ENCODE results near the gene ABHD6. TPM values are rescaled to one million over a fixed set of nuclear protein-coding genes. Genes with fewer than 3 reads are reported as not detected.

Gene ABHD6
- total and polyA plus RNA-seq, 9 of the 15 experiments (the other 6 are each of a cell fraction or from before 2014, with no cell fraction given) = 0.53 to 3.6 (median 2.5) TPM

DNA sequence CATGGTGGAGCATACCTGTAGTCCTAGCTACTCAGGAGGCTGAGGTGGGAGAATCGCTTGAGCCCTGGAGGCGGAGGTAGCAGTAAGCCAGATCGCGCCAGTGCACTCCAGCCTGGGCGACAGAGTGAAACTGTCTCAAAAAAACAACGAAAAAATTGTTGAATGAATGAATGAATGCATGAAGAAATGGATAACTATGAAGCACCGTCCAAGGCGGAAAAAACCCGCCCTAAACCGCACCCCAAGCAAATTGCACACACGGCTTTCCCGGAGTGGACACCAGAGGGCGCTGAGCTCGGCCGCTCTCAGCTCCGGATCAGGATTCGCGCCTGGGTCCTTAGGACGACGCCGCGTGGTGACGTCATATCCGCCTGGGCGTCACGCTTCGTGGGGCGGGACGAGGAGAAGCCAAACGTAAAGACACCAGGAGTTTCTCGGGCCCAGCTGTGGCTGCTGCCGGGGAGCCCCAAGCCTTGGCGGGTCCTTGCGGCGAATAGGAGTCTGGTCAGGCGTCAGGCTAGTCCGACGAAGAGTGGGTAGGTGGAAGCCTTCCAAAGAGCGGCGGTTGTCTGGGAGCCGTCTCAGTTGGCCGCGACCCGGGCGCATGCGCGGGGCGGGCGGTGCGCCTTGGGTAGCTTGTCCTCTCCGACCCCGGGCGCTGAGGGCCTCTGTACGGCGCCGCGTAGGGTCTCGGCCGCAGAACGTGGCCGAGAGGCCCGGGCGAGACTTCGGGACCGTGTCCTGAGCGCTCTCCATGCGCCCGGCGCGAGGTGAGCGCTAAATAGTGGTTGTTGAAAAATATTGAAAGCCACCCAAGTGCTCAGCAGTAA lies 68.5 kb downstream of the ABHD6 start, which contains the start of the genes HTD2 and RPP14 (continued):
- TF ChIP-seq, protein P1, sequence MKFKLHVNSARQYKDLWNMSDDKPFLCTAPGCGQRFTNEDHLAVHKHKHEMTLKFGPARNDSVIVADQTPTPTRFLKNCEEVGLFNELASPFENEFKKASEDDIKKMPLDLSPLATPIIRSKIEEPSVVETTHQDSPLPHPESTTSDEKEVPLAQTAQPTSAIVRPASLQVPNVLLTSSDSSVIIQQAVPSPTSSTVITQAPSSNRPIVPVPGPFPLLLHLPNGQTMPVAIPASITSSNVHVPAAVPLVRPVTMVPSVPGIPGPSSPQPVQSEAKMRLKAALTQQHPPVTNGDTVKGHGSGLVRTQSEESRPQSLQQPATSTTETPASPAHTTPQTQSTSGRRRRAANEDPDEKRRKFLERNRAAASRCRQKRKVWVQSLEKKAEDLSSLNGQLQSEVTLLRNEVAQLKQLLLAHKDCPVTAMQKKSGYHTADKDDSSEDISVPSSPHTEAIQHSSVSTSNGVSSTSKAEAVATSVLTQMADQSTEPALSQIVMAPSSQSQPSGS (CRISPR knock-in tag; IDR thresholded peaks at IDR 0.05) = peak; percentile 54; the same call in 1 of the 2 replicates
- TF ChIP-seq, protein P2, sequence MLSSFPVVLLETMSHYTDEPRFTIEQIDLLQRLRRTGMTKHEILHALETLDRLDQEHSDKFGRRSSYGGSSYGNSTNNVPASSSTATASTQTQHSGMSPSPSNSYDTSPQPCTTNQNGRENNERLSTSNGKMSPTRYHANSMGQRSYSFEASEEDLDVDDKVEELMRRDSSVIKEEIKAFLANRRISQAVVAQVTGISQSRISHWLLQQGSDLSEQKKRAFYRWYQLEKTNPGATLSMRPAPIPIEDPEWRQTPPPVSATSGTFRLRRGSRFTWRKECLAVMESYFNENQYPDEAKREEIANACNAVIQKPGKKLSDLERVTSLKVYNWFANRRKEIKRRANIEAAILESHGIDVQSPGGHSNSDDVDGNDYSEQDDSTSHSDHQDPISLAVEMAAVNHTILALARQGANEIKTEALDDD (IDR thresholded peaks at IDR 0.05) = no peak
- TF ChIP-seq, protein P3, sequence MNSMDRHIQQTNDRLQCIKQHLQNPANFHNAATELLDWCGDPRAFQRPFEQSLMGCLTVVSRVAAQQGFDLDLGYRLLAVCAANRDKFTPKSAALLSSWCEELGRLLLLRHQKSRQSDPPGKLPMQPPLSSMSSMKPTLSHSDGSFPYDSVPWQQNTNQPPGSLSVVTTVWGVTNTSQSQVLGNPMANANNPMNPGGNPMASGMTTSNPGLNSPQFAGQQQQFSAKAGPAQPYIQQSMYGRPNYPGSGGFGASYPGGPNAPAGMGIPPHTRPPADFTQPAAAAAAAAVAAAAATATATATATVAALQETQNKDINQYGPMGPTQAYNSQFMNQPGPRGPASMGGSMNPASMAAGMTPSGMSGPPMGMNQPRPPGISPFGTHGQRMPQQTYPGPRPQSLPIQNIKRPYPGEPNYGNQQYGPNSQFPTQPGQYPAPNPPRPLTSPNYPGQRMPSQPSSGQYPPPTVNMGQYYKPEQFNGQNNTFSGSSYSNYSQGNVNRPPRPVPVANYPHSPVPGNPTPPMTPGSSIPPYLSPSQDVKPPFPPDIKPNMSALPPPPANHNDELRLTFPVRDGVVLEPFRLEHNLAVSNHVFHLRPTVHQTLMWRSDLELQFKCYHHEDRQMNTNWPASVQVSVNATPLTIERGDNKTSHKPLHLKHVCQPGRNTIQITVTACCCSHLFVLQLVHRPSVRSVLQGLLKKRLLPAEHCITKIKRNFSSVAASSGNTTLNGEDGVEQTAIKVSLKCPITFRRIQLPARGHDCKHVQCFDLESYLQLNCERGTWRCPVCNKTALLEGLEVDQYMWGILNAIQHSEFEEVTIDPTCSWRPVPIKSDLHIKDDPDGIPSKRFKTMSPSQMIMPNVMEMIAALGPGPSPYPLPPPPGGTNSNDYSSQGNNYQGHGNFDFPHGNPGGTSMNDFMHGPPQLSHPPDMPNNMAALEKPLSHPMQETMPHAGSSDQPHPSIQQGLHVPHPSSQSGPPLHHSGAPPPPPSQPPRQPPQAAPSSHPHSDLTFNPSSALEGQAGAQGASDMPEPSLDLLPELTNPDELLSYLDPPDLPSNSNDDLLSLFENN (IDR thresholded peaks at IDR 0.05; ENCODE audit: low read depth in 2 of 2, low read length in 2 of 2) = peak in 1 of 2 experiments; percentile 11; a peak in 1 of 4 replicates
- no peak for TF ChIP-seq ZNF124 (CRISPR knock-in tag; IDR thresholded peaks at IDR 0.05)
- peak; percentile 74; the same call in 1 of the 2 replicates for TF ChIP-seq SIN3B (IDR thresholded peaks at IDR 0.05; ENCODE audit: low read depth)
- TF ChIP-seq, protein P4, sequence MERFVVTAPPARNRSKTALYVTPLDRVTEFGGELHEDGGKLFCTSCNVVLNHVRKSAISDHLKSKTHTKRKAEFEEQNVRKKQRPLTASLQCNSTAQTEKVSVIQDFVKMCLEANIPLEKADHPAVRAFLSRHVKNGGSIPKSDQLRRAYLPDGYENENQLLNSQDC (CRISPR knock-in tag; IDR thresholded peaks at IDR 0.05) = no peak
- TF ChIP-seq FOXJ2 (tag; IDR thresholded peaks at IDR 0.05) = 0 out of 2 replicates have a peak, but pooled peaks have one; percentile 52
- peak; percentile 87 for TF ChIP-seq ATF1 (CRISPR knock-in tag; IDR thresholded peaks at IDR 0.05)
- TF ChIP-seq ATF1 (tag; IDR thresholded peaks at IDR 0.05) = peak; percentile 99
- TF ChIP-seq, protein P5, sequence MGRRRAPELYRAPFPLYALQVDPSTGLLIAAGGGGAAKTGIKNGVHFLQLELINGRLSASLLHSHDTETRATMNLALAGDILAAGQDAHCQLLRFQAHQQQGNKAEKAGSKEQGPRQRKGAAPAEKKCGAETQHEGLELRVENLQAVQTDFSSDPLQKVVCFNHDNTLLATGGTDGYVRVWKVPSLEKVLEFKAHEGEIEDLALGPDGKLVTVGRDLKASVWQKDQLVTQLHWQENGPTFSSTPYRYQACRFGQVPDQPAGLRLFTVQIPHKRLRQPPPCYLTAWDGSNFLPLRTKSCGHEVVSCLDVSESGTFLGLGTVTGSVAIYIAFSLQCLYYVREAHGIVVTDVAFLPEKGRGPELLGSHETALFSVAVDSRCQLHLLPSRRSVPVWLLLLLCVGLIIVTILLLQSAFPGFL (CRISPR knock-in tag; IDR thresholded peaks at IDR 0.05) = no peak
- TF ChIP-seq HSF4 (CRISPR knock-in tag; IDR thresholded peaks at IDR 0.05; ENCODE audit: borderline replicate concordance) = no peak
- TF ChIP-seq XRCC4 (IDR thresholded peaks at IDR 0.05; ENCODE audit: extremely low read depth, insufficient read depth, insufficient read length) = no peak
- TF ChIP-seq FOXK2 (conservative IDR thresholded peaks at IDR 0.05 in 1 of 2, IDR thresholded peaks at IDR 0.05 in 1 of 2; ENCODE audit: low read depth in 2 of 2) = peak in 1 of 2 experiments; percentile 65; a peak in 2 of 4 replicates
- TF ChIP-seq, protein P6, sequence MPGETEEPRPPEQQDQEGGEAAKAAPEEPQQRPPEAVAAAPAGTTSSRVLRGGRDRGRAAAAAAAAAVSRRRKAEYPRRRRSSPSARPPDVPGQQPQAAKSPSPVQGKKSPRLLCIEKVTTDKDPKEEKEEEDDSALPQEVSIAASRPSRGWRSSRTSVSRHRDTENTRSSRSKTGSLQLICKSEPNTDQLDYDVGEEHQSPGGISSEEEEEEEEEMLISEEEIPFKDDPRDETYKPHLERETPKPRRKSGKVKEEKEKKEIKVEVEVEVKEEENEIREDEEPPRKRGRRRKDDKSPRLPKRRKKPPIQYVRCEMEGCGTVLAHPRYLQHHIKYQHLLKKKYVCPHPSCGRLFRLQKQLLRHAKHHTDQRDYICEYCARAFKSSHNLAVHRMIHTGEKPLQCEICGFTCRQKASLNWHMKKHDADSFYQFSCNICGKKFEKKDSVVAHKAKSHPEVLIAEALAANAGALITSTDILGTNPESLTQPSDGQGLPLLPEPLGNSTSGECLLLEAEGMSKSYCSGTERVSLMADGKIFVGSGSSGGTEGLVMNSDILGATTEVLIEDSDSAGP (CRISPR knock-in tag; IDR thresholded peaks at IDR 0.05) = no peak

All from K562 (cell line).